Endodermal cell (in vitro differentiated cells): ENCODE data around the gene NAV2. TPM values are rescaled to one million over a fixed set of nuclear protein-coding genes. Genes with fewer than 3 reads are reported as not detected.
A peak's percentile ranks its signal among the peaks of the same experiment; 100 is the strongest.

Source experiments
- DNase-seq: peaks from one replicate; pipeline ENCODE4 v3.0.0-alpha.2; 2017
- H3K27ac ChIP-seq: 2 replicates; pipeline ENCODE4 v1.5.1; 2013; ENCODE audit warnings: mild to moderate bottlenecking, low read depth, low read length, moderate library complexity
- H3K27me3 ChIP-seq: 2 replicates; pipeline ENCODE4 v1.6.1; 2013; ENCODE audit warnings: mild to moderate bottlenecking, low read length, moderate library complexity; ENCODE audit not compliant: insufficient read depth, control insufficient read depth, poor library complexity, severe bottlenecking
- H3K36me3 ChIP-seq: 2 replicates; pipeline ENCODE4 v1.7.0; 2013; ENCODE audit warnings: mild to moderate bottlenecking, low read length, moderate library complexity; ENCODE audit not compliant: control insufficient read depth, insufficient read depth
- H3K4me1 ChIP-seq: one replicate; pipeline ENCODE4 v1.7.0; 2013; ENCODE audit warnings: low read length; ENCODE audit not compliant: control insufficient read depth, insufficient read depth
- H3K4me3 ChIP-seq: 2 replicates; pipeline ENCODE4 v1.5.1; 2013; ENCODE audit warnings: mild to moderate bottlenecking, low read length, moderate library complexity
- H3K9ac ChIP-seq: 2 replicates; pipeline ENCODE4 v1.6.1; 2013; ENCODE audit warnings: mild to moderate bottlenecking, low read length, moderate library complexity; ENCODE audit not compliant: poor library complexity, severe bottlenecking; ENCODE audit errors: extremely low read depth
- H3K9me3 ChIP-seq: 2 replicates; pipeline ENCODE4 v1.6.1; 2013; ENCODE audit warnings: mild to moderate bottlenecking, low read length, moderate library complexity; ENCODE audit not compliant: control insufficient read depth
- H3K27ac Mint-ChIP-seq: 2 replicates; pipeline ENCODE4 v1.8.0; 2020; ENCODE audit warnings: mixed read lengths
- H3K27me3 Mint-ChIP-seq: 2 replicates; pipeline ENCODE4 v1.8.0; 2021; ENCODE audit warnings: mild to moderate bottlenecking, mixed read lengths; ENCODE audit not compliant: insufficient read depth
- H3K36me3 Mint-ChIP-seq: 2 replicates; pipeline ENCODE4 v1.8.0; 2020; ENCODE audit warnings: low read depth, mixed read lengths
- H3K4me1 Mint-ChIP-seq: 2 replicates; pipeline ENCODE4 v1.8.0; 2020; ENCODE audit warnings: mixed read lengths
- H3K4me3 Mint-ChIP-seq: 2 replicates; pipeline ENCODE4 v1.8.0; 2020; ENCODE audit warnings: mild to moderate bottlenecking, moderate library complexity, mixed read lengths
- H3K9me3 Mint-ChIP-seq: 2 replicates; pipeline ENCODE4 v1.8.0; 2020; ENCODE audit warnings: mild to moderate bottlenecking, mixed read lengths
- WGBS, 2 experiments: methylation state at CpG; one replicate each; pipeline versions ENCODE4 v1.1.5 to v1.1.7; 2013; ENCODE audit warnings: missing lambda C conversion rate in 2 of 2, mixed read lengths in 1 of 2; ENCODE audit not compliant: insufficient coverage in 1 of 2, insufficient read length in 1 of 2; 5-methylcytosine and 5-hydroxymethylcytosine counted together
- total RNA-seq, 2 donors: library from RNA; stranded (reverse); fragmentation: NEBNext Ultra II Directional in 1 of 2; extraction: Animal tissue kit (Norgen Biotek cat#: 25700) in 1 of 2; gene quantifications; 2 replicates in 1 of 2; 3 replicates in 1 of 2; pipeline ENCODE4 v1.2.1, GENCODE V29; 2021
- TF ChIP-seq, protein P1 (sequence below): fragments of 200-600 bp; sonication (generic); conservative IDR thresholded peaks from 2 replicates; pipeline ENCODE4 v1.5.0; 2021; ENCODE audit warnings: antibody characterized with exemption, mild to moderate bottlenecking

NAV2 gene
- total RNA-seq, 2 donors from 2014 or later = 37.1 to 42.4 TPM

DNA sequence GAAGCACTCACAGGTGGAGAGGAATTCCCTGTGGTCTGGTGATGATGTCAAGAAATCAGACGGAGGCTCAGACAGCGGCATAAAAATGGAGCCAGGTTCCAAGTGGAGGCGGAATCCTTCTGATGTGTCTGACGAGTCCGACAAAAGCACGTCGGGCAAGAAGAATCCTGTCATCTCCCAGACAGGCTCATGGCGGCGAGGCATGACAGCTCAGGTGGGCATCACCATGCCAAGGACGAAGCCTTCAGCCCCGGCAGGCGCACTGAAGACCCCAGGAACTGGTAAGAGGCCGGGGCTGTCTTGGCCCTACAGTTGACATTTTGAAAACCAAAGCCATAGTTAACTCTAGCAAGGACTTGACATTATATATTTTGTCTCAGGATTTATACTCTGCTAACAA is 331.4 kb downstream of the NAV2 start:
- no peak overlapping the region for H3K27ac Mint-ChIP-seq
- TF ChIP-seq, protein P1, sequence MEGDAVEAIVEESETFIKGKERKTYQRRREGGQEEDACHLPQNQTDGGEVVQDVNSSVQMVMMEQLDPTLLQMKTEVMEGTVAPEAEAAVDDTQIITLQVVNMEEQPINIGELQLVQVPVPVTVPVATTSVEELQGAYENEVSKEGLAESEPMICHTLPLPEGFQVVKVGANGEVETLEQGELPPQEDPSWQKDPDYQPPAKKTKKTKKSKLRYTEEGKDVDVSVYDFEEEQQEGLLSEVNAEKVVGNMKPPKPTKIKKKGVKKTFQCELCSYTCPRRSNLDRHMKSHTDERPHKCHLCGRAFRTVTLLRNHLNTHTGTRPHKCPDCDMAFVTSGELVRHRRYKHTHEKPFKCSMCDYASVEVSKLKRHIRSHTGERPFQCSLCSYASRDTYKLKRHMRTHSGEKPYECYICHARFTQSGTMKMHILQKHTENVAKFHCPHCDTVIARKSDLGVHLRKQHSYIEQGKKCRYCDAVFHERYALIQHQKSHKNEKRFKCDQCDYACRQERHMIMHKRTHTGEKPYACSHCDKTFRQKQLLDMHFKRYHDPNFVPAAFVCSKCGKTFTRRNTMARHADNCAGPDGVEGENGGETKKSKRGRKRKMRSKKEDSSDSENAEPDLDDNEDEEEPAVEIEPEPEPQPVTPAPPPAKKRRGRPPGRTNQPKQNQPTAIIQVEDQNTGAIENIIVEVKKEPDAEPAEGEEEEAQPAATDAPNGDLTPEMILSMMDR = no peak
- peaks cover 72% of the 10 kb centered on the region for H3K36me3 Mint-ChIP-seq
- peaks cover 19% of the 10 kb centered on the region for H3K4me1 Mint-ChIP-seq
- Histone ChIP-seq H3K27me3 (no peaks in the 10 kb centered on the region), H3K4me1 (peaks cover 15% of the 10 kb centered on the region), H3K4me3 (no peak overlapping the region), H3K27ac (no peak overlapping the region), H3K9me3 (no peaks in the 10 kb centered on the region), H3K36me3 (peaks cover 6% of the 10 kb centered on the region), H3K9ac (no peak overlapping the region)
- H3K9me3 Mint-ChIP-seq = no peaks in the 10 kb centered on the region
- no peaks in the 10 kb centered on the region for H3K27me3 Mint-ChIP-seq
- WGBS, 2 experiments = 94 to 96% methylated on average over 12 to 13 of the region's 13 CpGs
- no peak overlapping the region for H3K4me3 Mint-ChIP-seq
- DNase-seq = no peak

DNA sequence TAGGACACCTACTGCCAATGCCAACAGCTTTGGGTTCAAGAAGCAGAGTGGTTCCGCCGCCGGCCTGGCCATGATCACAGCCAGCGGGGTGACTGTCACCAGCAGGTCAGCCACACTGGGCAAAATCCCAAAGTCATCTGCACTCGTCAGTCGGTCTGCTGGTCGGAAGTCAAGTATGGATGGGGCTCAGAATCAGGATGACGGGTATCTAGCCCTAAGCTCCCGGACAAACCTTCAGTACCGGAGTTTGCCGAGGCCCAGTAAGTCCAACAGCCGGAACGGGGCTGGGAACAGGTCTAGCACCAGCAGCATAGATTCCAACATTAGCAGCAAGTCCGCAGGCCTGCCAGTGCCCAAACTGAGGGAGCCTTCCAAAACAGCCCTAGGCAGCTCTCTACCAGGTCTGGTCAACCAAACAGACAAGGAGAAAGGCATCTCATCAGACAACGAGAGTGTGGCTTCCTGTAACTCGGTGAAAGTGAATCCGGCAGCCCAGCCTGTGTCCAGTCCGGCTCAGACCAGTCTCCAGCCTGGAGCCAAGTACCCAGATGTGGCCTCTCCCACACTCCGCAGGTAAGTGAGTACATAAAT is 332.6 kb downstream of the NAV2 start:
- H3K4me1 ChIP-seq = peaks cover 15% of the 10 kb centered on the region
- no peak for DNase-seq
- H3K27me3 ChIP-seq = no peaks in the 10 kb centered on the region
- Mint-ChIP-seq H3K4me1 (peaks cover 21% of the 10 kb centered on the region), H3K27me3 (no peaks in the 10 kb centered on the region), H3K36me3 (peaks cover 72% of the 10 kb centered on the region), H3K4me3 (no peak overlapping the region), H3K27ac (no peak overlapping the region), H3K9me3 (no peaks in the 10 kb centered on the region)
- WGBS, 2 experiments = 95 to 98% methylated on average over 17 to 19 of the region's 19 CpGs
- TF ChIP-seq, protein P1 = no peak
- peaks cover 6% of the 10 kb centered on the region for H3K36me3 ChIP-seq
- no peak overlapping the region for H3K27ac ChIP-seq
- H3K9ac ChIP-seq = no peak overlapping the region
- H3K4me3 ChIP-seq = no peak overlapping the region
- H3K9me3 ChIP-seq = no peaks in the 10 kb centered on the region

DNA sequence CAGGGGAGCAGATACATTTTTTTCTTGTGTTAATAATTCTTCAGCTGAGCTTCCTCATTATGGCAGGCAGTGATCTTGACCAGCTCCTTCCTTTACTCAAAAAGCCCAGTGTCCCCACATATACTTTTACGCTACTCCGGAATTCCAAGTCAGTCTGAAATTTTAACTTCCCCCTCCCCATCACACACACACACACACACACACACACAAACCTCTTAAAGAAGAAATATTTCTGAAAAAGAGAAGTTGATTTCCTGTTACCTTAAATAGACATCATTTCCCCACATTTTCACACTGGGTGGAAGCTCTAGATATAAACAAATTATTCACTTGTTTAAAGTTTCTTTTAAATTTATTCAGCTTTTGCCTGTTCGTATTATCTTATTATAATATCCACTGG is 333.8 kb downstream of the NAV2 start:
- TF ChIP-seq, protein P1 = no peak
- H3K27ac Mint-ChIP-seq = no peak overlapping the region
- no peaks in the 10 kb centered on the region for H3K27me3 Mint-ChIP-seq
- H3K4me3 ChIP-seq = no peak overlapping the region
- peaks cover 30% of the 10 kb centered on the region for H3K4me1 Mint-ChIP-seq
- H3K9me3 Mint-ChIP-seq = no peaks in the 10 kb centered on the region
- peaks cover 72% of the 10 kb centered on the region for H3K36me3 Mint-ChIP-seq
- no peaks in the 10 kb centered on the region for H3K27me3 ChIP-seq
- no peak overlapping the region for H3K27ac ChIP-seq
- no peak overlapping the region for H3K4me3 Mint-ChIP-seq
- WGBS, 2 experiments = 96% methylated on average over 3 of the region's 3 CpGs; no CpG with 5 or more reads in 1 of the 2 experiments
- peaks cover 6% of the 10 kb centered on the region for H3K36me3 ChIP-seq
- no peak overlapping the region for H3K9ac ChIP-seq
- H3K9me3 ChIP-seq = no peaks in the 10 kb centered on the region
- peaks cover 15% of the 10 kb centered on the region for H3K4me1 ChIP-seq
- DNase-seq = peak; percentile 3
